Stimulated activated CD4-positive, alpha-beta T cell treated with anti-CD3 and anti-CD28 coated beads, Interleukin-1b, Interleukin-23, amount 100 ng/mL, for 48 hours (primary cell): ENCODE data around the gene PLXNB2.
A peak's percentile ranks its signal among the peaks of the same experiment; 100 is the strongest.
"Not testable (repeated sequence)": the region's sequence is repeated elsewhere in the genome, so short reads cannot be mapped to it uniquely, and the experiment has no call there.

Experiments
- DNase-seq: peaks from one replicate; pipeline ENCODE4 v3.0.0-alpha.2; 2020

PLXNB2 gene

DNA sequence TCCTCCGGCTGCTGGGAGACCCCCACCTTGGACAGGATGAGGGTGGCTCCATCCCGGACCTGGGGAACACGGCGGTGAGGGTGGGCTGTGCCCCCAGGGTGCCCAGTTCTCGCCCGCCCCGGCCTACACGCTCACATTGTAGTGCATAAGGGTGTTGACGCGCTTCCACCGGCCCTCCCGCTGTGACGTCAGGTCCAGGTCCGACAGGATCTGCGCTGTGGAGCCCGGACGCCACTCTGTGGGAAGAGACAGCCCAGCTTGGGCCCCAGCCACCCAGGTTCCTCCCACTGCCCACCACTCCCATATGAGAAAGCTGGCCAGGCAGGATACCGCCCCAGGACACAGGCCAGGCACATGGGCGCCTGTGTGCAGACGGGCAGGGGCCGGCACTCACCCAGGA is 29.0 kb downstream of the PLXNB2 start:
- DNase-seq: no peak

DNA sequence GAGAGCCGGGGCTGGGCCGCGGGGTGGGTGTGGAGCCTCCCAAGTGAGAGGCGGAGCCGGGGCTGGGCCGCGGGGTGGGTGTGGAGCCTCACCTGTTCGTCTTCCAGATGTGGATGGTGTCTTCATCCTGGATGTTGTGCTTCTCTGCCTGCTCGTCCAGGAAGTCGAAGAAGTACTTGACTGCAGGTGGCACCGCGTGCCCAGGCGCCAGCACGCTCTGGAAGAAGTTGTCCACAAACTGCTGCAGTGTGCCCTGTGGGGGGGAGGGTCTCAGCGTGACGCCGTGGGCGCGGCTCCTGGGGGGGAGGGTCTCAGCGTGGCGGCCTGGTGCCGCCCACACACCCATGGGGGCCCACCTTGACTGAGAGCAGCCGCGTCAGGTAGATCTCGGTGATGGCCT is 29.7 kb downstream of the PLXNB2 start:
- no peak for DNase-seq

DNA sequence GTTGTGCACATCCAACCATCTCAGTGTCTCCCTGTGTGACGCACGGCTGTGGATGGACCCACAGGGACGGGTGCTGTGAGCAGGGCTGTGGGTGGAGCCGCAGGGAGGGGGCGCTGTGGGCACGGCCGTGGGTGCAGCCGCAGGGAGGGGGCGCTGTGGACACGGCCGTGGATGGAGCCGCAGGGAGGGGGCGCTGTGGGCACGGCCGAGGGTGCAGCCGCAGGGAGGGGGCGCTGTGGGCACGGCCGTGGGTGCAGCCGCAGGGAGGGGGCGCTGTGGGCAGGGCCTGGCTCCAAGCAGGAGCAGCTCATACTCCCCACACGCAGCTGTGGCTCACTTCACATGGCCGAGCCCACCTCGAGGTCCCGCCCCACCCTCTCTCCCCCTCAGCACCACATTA is 31.3 kb downstream of the PLXNB2 start:
- DNase-seq: peak; percentile 65

DNA sequence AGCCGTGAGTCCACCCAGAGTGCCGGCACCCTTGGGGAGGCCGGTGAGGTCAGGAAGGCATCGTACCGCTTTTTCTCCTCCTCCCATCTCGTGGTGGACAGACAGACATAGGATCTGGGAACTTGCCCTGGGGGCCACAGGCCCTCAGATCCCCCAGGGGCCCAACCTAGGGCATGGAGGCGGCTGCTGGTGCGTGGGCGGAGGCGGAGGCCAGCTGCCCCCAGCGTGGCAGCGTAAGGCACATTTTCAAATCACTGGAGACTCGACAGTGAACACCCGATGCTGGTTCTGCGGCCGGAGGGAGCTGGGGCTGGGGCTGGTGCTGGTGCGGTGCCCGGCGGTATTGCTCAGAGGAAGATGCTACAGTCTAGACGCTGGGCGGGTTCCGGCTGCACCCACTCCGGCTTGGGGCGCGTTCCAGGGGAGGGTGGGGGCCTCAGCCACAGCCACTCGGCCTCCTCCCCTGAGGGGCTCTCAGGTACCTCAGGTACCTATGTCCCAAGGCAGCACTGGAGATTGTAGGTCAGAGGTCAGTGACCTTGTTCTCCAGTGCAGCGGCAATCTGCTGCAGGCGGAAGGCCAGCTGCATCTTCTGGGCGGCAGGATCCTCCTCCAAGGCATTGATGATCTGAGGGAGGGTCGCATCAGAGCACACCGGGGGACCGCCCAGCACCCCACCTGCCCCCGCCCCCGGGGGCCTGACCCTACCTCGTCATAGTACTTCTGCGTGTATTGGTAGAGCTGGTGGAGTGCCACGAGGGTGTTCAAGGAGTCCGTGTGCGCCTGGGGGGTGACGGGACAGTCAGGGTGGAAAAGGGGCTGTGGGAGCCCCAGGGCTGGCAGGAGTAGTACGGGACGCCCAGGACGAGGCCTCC is 32.0 kb downstream of the PLXNB2 start:
- no peak for DNase-seq

DNA sequence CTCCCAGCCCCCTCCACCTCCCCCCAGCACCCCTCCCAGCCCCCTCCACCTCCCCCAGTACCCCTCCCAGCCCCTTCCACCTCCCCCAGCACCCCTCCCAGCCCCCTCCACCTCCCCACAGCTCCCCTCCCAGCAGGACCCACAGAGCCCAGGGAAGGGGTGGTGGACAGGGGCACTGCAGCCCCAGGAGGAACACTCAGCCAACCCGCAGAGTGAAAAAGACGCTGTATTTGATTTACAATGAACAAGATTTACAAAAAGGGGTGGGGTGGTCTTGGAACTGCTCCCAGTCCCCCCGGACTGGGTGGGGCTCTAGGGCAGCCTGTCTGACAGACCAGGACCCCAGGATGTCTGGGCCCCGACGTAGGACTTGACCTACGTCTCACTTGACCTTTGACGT is 32.7 kb downstream of the PLXNB2 start:
- no peak for DNase-seq

DNA sequence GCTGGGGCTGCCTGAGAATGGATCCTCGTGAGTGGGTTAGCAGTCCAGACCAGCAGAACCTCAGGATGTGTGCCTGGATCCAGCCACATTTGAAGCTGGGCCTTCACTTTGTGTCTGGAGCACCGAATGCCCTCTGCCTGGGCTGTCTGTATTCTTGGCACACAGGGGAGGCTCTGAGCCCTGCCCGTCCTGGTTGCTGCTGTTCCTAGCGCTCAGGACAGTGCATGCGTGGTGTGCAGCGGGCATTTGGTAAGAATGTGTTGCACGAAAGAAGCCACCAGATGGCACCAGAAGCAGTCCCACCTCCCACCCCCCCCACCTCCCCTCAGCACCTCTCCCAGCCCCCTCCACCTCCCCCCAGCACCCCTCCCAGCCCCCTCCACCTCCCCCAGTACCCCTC is 33.1 kb downstream of the PLXNB2 start:
- peak; percentile 41 for DNase-seq

DNA sequence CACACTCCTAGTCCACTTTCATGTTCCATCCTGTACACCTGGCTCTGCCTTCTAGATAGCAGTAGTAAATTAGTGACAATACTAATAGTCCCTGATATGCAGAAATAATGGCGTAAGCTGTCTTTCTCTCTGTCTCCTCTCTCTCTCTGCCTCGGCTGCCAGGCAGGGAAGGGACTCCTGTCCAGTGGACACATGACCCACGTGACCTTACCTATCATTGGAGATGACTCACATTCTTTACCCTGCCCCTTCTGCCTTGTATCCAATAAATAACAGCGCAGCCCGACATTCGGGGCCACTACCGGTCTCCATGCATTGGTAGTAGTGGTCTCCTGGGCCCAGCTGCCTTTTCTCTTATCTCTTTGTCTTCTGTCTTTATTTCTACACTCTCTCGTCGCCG is 33.7 kb downstream of the PLXNB2 start:
- DNase-seq: not testable (repeated sequence)

DNA sequence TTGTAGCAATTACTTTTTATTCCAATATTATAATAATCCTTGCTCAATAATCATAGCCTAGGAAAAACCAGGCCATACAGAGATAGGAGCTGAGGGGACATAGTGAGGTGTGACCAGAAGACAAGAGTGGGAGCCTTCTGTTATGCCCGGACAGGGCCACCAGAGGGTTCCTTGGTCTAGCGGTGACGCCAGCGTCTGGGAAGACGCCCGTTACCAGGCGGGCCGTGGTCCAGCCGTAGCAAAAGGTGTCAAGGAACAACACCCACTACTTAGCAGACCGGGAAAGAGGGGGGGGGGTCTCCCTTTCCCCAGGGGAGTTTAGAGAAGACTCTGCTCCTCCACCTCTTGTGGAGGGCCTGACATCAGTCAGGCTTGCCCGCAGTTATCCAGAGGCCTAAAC is 34.1 kb downstream of the PLXNB2 start:
- DNase-seq: not testable (repeated sequence)

DNA sequence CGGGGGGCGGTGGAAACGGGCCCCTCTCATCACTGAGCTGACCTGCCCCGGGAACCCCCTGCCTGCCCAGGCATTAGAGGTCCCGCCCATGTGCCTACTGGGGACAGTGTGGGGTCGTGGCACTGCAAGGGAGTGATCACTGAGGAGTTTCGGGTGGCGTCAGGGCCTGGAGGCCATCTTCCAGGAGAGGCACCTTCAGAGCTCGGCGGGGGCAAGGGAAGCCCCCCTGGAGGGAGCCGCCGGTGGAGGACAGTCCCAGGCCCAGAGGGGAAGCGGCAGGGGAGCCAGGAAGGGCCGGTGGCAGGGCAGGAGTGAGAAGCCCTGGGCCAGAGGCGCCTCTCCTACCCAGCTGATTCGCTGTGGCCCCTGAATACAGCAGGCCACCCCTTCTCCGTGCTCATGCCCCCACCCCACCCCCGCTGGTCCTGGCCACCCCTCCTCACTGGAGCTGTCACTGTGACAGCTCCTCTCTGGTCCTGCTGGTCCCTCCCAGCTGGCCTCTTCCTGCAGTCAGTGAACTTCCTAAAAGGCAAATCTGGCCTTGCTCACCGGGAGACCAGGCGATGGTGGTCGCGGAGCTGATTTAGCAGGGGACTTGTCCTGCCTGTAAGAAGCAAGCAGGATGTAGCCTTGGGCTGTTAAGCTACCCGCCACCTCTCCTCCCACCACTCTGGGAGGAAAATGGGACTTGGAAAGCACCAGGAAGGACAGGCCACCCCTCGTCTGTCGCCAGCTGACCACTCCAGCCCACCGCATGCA is 35.2 kb downstream of the PLXNB2 start:
- no peak for DNase-seq

DNA sequence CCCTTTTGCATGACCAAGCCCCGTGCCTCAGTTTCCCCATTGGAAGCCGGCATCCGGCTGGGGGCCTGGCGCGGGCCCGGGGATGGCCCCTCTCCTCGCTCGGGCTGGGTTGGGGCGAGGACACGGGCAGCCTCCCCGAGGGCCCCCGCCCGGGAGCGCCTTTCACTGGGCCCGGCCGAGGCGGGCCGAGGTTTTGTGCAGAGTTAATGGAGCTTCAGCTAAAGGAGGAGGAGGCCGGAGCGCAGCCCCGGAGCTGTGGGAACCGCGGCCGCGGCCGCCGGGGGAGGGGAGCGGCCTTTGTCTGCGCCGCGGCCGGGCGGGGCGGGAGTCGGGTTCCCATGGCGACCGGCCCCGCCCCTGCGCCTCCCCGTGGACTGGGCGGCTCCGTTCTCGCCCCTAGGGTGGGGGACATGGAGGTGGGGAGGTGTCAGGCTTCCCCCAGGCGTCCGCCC is 35.9 kb downstream of the PLXNB2 start:
- peak; percentile 26 for DNase-seq

DNA sequence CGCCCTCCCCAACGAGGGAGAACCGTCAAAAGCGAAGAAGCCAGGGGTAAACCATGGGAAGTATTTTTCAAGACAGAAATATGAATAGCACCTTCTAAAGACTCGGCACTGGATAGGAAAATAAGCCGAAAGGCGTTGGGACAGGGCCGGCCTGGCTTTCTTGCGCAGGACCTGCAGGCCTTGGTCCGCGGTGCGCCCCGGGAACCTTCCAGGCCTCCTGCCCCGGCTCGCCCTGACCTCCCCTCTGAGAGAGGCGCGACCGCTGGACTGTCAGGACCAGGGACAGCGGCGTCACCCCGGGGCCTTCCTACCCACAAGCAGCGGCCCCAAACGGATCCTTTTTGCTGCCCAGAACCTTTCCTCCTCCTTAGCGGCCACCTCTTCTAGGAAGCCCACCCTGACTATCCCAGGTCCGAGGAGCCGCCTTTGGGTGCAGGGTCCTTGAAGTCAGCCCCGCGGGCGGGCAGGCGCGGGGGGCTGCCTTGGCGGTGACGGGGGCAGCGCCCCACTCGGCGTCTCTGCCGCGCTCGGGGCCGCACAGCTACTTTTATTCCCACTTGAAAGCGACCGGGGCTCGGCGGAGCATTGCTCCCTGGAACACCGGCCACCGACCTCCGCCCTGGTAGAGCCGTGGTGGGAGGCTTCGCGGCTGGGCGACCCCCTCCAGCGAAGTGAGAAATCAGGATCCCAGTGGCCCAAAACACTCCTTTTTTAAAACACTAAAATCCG is 36.6 kb downstream of the PLXNB2 start:
- DNase-seq: peak; percentile 59

DNA sequence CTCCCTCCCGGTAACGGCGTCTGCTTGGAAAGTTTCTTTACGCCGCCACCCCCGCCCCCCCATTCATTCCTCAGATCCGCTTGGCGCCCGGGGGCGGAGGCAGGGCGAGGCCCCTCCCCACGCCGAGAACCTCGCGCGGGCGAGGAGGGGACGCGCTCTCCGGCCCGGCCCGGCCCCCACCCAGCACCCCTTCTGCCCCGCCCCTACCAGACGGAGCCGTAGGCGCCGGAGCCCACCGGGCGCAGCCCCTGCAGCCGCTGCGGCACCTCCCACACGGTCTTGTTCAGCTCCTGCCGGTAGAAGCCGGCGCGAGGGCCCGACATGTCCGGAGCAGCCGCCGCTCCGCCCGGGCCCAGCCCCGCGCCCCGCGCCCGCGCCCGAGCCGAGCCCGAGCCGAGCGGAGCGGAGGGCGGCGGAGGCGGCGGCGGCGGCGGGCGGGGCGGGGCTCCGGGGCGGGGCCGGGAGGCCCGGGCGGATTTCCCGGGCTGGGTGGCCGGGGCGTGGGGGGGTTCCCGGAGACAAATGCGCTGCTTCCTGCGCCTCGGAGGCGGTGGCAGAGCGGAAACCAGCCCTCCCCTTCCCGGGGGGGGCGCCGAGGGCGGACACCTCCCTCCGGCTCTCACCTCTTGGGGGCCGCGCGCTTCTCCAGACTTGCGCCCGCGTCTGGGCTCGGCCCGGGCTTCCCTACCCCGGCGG is 37.3 kb downstream of the PLXNB2 start, which contains the start of gene MAPK11:
TSS of gene MAPK11 (minus strand) at position 411 of the 696 bp plus-strand sequence. CDS start at position 323, 88 bp downstream.
- peak; percentile 54 for DNase-seq

DNA sequence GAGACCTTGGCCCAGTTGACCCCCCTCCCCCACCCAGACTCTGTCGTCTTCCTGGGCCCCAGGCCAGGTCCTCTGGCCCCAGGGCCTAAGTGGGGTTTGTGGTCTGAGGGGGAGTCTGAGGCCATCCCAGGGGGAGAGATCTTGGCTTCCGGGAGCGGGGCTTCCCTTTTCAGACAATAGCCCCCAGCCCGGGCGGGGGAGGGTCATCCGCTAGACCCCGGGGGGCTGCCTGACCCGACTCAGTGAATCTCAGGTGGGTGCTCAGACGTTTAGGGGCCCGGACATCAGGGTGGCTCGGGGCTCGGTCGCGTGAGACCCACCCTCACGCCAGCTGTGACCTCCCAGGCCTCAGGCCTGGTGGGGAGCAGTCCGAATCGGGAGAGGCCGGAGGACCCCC is 37.9 kb downstream of the PLXNB2 start:
- DNase-seq: no peak

DNA sequence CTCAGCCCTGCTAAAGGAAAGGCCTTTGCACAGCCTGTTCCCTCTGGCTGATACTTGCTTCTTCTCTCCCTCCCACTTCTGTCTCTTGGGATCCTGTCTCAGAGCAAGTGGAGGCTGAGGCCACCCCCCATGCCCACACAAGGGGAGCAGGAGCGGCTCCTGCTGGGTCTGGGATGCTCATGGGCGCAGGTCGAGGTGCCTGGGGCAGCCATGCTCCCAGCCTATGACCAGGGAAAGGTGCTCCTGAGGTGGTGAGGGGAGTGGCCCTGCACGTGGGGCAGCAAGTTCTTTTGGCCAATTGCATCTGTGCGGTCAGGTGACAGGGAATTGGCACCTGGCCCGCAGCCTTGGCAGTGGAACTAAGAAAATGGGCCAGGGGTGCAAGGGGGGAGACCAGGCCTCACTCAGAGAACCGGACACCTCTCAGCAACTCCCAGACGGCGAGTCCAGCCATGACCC is 38.8 kb downstream of the PLXNB2 start:
- no peak for DNase-seq

DNA sequence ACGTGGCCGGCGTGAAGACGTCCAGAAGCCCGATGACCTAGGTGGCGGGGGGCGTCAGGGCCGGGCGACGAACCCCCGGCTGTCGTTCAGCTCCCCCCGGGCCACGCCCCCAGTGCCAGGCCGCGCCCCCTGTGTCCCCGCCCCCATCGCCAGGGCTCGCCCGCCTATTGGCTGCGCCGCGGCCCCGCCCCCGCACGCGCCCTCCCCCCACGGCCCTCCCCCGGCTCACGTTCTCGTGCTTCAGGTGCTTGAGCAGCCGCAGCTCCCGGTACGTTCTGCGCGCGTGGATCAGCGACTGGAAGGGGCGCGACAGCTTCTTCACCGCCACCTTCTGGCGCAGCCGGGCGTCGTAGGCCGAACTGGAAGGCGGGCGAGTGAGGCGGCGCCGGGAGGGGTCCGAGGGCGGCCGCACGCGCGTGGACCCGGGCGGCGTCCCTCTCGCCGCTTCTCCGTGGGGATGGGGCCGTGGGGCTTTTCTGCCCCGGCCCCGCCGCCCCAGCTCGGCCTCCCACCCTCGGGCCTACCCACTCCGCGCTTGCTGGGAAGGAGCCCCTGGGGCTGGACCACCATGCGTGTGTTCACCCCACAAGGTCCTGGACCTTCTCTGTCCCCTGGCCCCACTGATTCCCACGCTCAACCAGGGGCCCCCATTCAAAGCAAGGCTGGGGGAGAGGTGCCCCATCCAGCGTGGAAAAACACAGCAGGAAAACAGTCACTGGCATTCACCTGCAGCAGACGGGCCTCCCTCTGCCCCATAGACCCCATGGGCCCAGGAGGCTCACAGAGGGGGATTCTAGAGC is 39.7 kb downstream of the PLXNB2 start:
- DNase-seq: peak; percentile 66

DNA sequence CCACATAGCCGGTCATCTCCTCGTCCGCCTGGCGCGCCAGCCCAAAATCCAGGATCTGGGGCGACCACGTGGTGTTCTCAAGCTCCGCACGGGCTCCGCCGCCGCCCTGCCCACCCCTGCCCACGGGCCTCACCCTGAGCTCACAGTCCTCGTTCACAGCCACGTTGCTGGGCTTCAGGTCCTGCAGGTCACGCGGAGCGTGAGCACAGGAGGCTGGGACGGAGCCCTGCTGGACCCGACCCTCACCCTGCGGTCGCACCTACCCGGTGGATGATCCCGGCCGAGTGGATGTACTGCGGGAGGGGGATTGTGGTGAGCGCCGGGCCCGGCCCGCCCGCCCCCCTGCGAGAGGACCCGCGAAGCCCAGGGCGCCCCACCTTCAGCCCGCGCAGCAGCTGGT is 40.5 kb downstream of the PLXNB2 start:
- no peak for DNase-seq

DNA sequence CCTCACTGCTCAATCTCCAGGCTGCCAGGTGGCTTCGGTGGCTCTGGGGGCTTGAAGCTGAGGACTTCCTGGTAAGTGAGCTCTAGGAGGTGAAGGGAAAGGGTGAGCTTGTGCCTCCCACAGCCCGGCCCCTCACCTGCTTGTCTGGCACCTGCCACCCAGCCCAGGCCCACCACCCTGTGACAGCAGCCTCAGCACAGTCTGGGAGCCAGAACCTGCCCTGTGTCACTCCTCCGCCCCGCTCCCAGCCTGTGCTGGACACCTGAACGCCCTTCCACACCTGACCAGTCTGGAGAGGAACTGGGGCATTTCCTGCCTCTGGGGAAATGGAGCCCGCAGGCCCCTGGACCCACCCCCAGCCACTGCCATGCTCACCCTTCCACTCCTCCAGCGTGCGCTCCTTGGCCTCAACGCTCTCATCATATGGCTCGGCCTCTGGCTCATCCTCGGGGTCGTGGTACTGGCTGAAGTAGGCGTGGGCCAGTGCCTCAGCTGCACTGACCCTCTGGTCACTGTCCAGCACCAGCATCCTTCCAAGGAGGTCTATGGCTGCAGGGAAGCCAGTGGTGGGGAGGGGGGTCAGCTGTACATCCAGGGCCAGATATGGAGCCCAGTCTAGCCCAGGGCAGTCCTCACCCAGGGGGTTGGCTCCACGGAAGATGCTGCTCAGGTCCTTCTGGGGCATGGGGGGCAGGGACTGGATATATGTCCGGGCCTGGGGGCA is 42.3 kb downstream of the PLXNB2 start:
- DNase-seq: no peak

DNA sequence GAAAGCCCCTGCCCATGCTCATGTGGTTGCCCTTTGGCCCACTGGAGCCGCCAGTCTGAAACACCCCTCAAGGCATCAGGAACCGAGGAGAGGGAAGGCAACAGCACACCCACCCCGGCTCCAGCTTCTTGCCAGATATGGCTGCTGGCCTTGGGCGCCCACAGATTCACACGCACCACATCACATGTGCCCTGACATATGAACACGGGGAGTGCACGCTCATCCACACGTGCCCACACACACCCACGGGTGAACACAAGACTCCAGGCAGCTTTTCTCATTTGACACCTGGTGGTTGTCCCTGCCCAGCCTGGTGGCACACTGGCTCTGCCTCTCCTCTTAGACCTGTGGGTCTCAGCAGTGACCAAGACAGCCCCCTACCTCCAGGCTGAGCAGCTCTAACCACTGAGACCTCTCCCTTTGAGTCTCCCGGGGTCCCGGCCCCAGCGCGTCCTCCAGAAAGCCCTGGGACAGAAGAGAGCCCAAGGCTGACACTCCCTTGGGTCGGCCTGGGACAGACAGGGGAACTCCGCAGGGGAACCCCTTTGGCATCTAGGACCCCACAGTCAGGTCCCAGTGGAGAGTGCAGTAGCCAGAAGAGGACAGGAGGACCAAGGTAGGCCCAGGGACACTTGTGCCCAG is 43.2 kb downstream of the PLXNB2 start:
- DNase-seq: no peak

DNA sequence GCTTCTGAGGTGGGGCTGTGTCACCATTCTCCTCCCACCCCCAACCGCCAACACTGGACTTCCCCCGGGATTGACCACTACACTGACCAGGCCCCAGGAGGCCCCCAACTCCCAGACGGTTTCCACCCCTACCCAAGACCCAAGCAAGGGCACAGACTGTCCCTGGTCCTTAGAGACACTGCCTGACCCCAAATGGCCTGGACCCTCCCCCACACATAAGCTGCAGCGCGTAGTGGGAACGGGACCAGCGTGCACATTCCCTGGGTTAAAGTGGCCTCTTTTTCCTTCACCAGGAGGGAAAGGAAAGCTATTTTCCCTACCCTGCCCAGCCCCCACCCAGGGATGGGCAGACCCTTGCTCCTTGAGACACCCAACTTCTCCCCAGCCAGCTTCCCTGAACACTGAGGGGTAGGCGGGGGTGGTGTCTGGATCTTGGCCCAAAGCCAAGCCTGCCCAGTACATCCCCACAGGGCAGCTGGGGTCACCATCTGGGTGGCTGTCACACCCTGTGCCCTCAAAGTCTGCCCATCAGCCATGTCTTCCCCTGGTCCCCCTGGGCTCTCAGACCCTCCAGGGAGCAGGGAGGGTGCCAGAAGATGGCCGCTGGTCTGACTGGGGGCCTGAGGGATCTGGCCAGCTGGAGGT is 44.4 kb downstream of the PLXNB2 start:
- DNase-seq: no peak

DNA sequence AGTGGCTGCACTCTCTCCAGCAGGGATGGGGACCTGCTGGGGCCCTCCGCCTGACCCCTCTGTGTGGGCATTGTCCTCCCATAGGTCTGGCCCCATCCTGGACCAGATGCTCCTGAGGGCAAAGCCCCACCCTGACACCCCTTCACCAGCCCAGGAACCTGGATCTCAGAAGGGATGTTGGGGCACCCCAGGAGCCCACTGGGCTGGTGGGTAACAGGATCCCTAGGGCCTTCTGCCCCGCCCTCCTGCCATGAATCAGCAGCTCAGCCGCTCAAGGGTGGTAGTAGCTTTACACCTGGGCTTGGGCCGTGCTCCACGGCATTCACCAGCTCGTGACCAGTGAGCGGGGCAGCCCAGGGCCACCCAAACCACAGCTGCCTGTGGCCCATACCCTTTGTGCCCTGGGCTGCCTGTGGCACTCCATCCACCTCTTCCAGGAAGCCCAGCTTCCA is 45.0 kb downstream of the PLXNB2 start:
- no peak for DNase-seq
